Measurements from ENCODE around the gene FNDC3B. TPM values are rescaled to one million over a fixed set of nuclear protein-coding genes. Genes with fewer than 3 reads are reported as not detected.

The FNDC3B gene
- total RNA-seq, 1 donor from 2014 or later, result 29.5 TPM

- H3K79me2 ChIP-seq (ENCODE audit: low read depth), result peaks cover 93% of the 10 kb centered on the region
- no peak overlapping the region for H2AFZ ChIP-seq (replicated peaks)
- H3K9me3 ChIP-seq (ENCODE audit: low read depth), result no peaks in the 10 kb centered on the region
- Mint-ChIP-seq H3K4me1 (peaks cover 16% of the 10 kb centered on the region), H3K27me3 (ENCODE audit: insufficient read depth, low read depth) (no peaks in the 10 kb centered on the region), H3K27ac (no peak overlapping the region), H3K9me3 (peaks cover 29% of the 10 kb centered on the region), H3K36me3 (peaks cover 53% of the 10 kb centered on the region), H3K4me3 (no peak overlapping the region)
- no peaks in the 10 kb centered on the region for H4K20me1 ChIP-seq (ENCODE audit: low read depth)
- no peak for DNase-seq (ENCODE audit: low spot score)
- H3K4me3 ChIP-seq, result no peak overlapping the region
- TF ChIP-seq EZH2phosphoT487 (IDR thresholded peaks at IDR 0.05) (no peak), CTCF (IDR thresholded peaks at IDR 0.05) (no peak), EZH2 (IDR thresholded peaks at IDR 0.05) (no peak)
- no peaks in the 10 kb centered on the region for H3K27me3 ChIP-seq
- no peaks in the 10 kb centered on the region for H3F3A ChIP-seq (ENCODE audit: low read depth)
- H3K4me1 ChIP-seq, result no peaks in the 10 kb centered on the region
- H3K4me2 ChIP-seq, result no peak overlapping the region
- no peak overlapping the region for H3K27ac ChIP-seq
- no peak overlapping the region for H3K9ac ChIP-seq
- no peaks in the 10 kb centered on the region for H3K36me3 ChIP-seq
These were observed 46.7 kb downstream of the FNDC3B start for GRCh38 chr3:172086071-172086470.

DNA sequence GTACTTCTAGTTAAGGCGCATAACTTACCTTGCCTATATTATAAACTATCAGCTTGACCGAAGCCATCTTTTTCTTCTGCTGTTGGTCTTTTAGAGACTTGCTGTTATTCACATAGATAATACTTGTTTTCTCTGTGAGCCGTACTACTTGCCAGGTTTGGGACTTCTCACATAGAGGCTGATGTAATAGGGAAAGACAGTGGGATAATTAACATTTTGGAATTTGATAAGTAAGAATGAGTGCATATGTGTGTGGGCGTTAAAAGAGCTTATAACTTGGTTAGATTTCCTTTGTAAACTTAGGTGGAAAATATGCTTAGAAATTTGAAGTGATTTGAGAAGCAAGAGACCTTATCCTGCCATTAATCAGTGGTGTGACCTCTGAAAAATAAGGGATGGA, 47.8 kb downstream of the FNDC3B start:
- Histone ChIP-seq H3K4me3 (no peak overlapping the region), H3F3A (ENCODE audit: low read depth) (no peaks in the 10 kb centered on the region), H3K27me3 (no peaks in the 10 kb centered on the region), H3K9ac (no peak overlapping the region), H2AFZ (replicated peaks) (no peak overlapping the region), H3K4me2 (no peak overlapping the region), H3K4me1 (no peaks in the 10 kb centered on the region), H4K20me1 (ENCODE audit: low read depth) (no peaks in the 10 kb centered on the region), H3K27ac (no peak overlapping the region), H3K36me3 (no peaks in the 10 kb centered on the region), H3K79me2 (ENCODE audit: low read depth) (peaks cover 92% of the 10 kb centered on the region), H3K9me3 (ENCODE audit: low read depth) (no peaks in the 10 kb centered on the region)
- H3K9me3 Mint-ChIP-seq, result peaks cover 33% of the 10 kb centered on the region
- H3K36me3 Mint-ChIP-seq, result peaks cover 56% of the 10 kb centered on the region
- no peak overlapping the region for H3K4me3 Mint-ChIP-seq
- no peaks in the 10 kb centered on the region for H3K27me3 Mint-ChIP-seq (ENCODE audit: insufficient read depth, low read depth)
- DNase-seq (ENCODE audit: low spot score), result no peak
- no peak overlapping the region for H3K27ac Mint-ChIP-seq
- peaks cover 9% of the 10 kb centered on the region for H3K4me1 Mint-ChIP-seq
- TF ChIP-seq CTCF (IDR thresholded peaks at IDR 0.05) (no peak), EZH2phosphoT487 (IDR thresholded peaks at IDR 0.05) (no peak), EZH2 (IDR thresholded peaks at IDR 0.05) (no peak)

- no peaks in the 10 kb centered on the region for H3K4me1 ChIP-seq
- no peak for DNase-seq (ENCODE audit: low spot score)
- H3K27ac ChIP-seq, result no peak overlapping the region
- no peak overlapping the region for H3K9ac ChIP-seq
- H3K27me3 ChIP-seq, result no peaks in the 10 kb centered on the region
- no peak overlapping the region for H2AFZ ChIP-seq (replicated peaks)
- no peak overlapping the region for H3K4me3 ChIP-seq
- Mint-ChIP-seq H3K36me3 (peaks cover 56% of the 10 kb centered on the region), H3K27ac (no peak overlapping the region), H3K9me3 (peaks cover 37% of the 10 kb centered on the region), H3K4me1 (peaks cover 9% of the 10 kb centered on the region), H3K4me3 (no peak overlapping the region), H3K27me3 (ENCODE audit: insufficient read depth, low read depth) (no peaks in the 10 kb centered on the region)
- no peaks in the 10 kb centered on the region for H4K20me1 ChIP-seq (ENCODE audit: low read depth)
- H3K9me3 ChIP-seq (ENCODE audit: low read depth), result no peaks in the 10 kb centered on the region
- no peaks in the 10 kb centered on the region for H3K36me3 ChIP-seq
- TF ChIP-seq EZH2phosphoT487 (IDR thresholded peaks at IDR 0.05), result no peak
- no peak for TF ChIP-seq CTCF (IDR thresholded peaks at IDR 0.05)
- no peak for TF ChIP-seq EZH2 (IDR thresholded peaks at IDR 0.05)
- H3K4me2 ChIP-seq, result no peak overlapping the region
- H3K79me2 ChIP-seq (ENCODE audit: low read depth), result peaks cover 92% of the 10 kb centered on the region
- H3F3A ChIP-seq (ENCODE audit: low read depth), result no peaks in the 10 kb centered on the region
These were observed 48.5 kb downstream of the FNDC3B start for GRCh38 chr3:172087602-172088580.

All from neural progenitor cell (in vitro differentiated cells).